ENCODE measurements around the gene PTPDC1.

PTPDC1 gene, protein sequence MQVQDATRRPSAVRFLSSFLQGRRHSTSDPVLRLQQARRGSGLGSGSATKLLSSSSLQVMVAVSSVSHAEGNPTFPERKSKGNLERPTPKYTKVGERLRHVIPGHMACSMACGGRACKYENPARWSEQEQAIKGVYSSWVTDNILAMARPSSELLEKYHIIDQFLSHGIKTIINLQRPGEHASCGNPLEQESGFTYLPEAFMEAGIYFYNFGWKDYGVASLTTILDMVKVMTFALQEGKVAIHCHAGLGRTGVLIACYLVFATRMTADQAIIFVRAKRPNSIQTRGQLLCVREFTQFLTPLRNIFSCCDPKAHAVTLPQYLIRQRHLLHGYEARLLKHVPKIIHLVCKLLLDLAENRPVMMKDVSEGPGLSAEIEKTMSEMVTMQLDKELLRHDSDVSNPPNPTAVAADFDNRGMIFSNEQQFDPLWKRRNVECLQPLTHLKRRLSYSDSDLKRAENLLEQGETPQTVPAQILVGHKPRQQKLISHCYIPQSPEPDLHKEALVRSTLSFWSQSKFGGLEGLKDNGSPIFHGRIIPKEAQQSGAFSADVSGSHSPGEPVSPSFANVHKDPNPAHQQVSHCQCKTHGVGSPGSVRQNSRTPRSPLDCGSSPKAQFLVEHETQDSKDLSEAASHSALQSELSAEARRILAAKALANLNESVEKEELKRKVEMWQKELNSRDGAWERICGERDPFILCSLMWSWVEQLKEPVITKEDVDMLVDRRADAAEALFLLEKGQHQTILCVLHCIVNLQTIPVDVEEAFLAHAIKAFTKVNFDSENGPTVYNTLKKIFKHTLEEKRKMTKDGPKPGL

DNA sequence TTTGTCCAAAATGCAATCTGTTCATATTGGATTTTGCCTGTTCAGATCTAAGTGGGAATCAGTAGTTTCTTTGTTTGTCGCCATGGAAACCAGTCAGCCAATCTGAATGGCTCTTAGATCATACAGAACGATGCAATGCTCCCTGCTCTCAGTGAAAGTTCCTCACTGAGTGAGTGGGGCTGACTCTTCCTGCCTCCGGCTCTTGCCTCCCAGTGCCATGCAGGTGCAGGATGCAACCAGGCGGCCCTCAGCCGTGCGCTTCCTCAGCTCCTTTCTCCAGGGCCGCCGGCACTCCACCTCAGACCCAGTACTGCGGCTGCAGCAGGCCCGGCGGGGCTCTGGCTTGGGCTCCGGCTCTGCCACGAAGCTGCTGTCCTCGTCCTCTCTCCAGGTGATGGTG lies at the start of gene PTPDC1:
Gene PTPDC1 (plus strand): TSS at position 151 of the 400 bp plus-strand sequence. CDS start 67 bp downstream, at position 218.
- no peak for FAIRE-seq

DNA sequence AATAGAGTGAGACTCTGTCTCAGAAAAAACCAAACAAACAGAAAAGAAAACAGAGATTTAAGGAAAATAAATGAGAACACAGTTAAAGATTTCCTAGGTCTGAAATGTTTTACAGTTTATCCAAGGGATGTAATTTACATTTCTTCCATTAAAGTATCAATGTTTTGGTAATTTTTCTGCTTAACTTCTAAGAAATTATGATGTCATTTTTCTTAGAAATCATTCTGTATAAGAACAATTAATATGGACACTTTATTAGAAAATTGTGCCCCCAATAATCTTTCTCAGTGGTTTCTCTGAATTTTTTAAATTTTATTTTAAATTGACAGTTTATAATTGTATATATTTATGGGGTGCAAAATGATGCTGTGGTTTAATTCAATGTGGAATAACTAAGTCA lies 49.8 kb upstream of the PTPDC1 start:
- FAIRE-seq, result no peak

DNA sequence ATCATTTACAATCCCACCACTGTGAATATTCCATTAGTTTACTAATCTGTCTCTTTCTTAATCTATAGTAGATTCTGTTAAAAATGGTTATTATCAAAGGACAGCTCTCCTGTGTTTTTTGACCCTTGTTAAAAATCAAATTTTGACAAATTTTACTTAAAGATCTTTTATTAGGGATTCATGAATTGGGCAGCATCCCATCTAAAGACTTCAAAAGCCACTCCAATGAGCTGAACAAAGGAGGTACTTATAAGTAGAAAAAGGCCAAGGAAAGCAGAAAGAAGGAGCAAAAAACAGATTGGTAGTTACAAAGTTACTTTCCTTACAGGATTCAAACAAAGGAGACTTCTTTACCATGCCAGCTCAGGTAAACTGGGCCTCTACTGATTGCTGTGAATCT lies 44.5 kb upstream of the PTPDC1 start:
- FAIRE-seq, result no peak

DNA sequence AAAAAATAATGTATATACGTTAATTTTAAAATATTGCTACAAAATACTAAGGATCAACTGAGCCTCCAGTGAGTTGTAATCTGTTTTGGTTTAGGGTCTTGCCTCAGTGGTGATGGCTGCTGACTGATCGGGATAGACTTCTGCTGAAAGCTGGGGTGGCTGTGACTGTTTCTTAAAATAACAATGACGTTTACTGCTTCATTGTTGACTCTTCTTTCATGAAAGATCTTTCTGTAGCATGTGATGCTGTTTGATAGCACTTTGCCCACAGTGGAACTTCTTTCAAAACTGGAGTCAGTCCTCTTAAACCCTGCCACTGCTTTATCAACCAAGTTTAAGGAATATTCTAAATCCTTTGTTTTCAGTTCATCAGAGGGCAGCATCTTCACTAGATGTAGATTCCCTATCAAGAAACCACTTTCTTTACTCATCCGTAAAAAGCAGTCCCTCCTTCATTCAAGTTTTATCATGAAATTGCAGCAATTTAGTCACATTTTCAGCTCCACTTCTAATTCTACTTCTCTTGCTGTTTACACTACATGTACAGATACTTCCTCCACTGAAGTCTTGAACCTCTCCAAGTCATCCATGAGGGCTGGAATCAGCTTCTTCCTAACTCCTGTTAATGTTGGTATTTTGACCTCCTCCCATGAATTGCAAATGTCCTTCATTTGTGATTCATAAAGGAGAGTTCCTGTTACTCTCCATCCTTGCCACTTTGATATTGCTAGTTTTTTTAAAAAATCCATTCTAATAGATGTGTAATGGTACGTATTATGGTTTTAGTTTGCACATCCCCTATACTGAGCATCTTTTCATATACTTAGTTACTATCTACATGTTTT lies 41.5 kb upstream of the PTPDC1 start:
- FAIRE-seq, result no peak

DNA sequence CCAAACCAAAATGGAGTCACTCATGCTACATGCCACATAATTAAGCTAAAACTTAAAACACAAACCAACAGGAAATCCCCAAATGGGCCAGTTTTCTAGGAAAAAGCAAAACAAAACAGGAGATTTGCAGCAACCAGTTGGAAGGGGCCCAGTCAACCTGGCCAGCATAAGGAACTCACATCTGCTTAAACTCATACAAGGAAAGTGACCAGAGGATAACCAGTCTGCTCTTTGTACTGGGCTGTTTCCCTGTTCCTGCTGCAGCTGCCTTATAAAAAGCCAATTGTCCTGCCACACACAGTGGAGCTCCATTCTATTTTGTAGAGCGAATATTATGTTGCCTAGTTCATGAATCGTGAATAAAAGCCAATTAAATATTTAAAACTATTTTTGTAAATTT lies 29.5 kb upstream of the PTPDC1 start:
- FAIRE-seq, result no peak

DNA sequence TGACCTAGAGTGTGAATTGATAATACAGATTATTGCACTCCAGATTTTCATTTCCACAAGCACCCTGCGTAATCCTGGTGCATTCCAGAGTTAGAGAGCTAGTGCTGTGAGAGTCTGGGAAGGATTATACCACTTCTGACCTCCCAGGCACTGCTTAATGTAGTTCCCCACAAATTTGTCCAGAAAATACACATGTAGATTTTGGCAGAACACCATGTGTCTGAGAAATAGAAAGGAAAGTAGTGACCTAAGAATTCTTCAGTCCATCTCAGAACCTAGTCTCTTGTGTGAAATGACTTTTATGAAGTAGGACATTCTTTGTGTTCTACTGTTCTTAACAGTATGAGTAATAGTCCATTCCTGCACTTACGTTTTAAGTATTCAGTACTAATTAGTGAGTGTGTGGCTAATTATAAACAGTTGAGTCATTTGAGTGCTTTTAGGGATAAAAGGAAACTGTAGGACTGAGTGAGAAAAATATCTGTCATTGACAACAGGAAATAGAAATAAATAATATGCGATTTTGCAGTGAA lies 27.8 kb upstream of the PTPDC1 start:
- FAIRE-seq, result no peak

DNA sequence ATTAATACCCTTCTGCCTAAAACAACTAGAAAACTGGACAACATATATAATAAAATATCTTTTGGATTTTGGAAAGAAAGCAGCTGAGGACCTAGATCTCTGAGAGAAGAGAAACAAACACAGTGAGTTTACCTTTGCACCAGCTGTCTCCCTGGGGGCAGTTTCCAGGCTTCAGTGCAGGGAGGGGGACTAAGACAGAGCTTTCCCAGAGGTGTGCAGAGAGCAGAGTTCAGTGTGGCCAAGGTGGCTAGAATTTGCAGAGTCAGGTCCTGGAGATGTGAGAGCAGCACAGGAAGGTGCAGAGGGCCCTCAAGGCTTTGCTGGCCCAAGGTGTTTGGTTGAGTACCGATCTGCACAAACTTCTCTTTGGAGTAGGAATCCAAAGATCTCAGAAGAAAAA lies 26.3 kb upstream of the PTPDC1 start:
- FAIRE-seq, result no peak

DNA sequence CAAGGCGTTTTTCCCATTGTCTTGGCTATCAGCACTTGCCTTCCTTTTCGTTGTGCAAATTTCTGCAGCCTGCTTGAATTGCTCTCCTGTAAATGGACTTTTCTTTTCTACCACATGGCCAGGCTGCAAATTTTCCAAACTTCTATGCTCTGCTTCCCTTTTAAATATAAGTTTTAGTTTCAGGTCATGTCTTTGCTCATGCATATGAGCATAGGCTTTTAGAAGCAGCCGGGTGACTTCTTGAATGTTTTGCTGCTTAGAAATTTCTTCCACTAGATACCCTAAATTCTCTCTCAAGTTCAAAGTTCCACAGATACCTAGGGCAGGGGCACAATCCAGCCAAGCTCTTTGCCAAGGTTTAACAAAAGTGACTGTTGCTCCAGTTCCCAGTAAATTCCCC lies 22.4 kb upstream of the PTPDC1 start:
- no peak for FAIRE-seq

DNA sequence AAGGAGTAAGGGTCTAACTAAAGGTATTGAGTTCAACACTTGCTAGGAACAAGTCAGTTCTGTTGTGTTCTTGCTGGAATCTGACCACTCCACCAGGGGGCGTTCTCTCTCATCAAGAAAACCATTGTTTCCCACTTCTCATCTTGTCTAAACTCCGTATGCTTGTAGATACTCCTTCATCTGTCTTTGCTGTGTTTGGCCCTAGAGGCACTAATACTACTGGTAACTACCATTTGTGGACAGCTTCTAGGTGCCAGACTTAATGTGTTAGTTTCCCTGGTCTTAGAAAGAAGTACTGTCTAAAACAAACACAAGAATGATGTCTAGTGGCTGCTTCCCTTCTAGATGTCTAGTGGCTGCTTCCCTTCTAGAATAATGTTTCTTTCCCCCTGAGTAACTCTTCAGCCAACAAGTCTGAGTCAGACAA lies 18.7 kb upstream of the PTPDC1 start:
- peak; percentile 73 for FAIRE-seq

DNA sequence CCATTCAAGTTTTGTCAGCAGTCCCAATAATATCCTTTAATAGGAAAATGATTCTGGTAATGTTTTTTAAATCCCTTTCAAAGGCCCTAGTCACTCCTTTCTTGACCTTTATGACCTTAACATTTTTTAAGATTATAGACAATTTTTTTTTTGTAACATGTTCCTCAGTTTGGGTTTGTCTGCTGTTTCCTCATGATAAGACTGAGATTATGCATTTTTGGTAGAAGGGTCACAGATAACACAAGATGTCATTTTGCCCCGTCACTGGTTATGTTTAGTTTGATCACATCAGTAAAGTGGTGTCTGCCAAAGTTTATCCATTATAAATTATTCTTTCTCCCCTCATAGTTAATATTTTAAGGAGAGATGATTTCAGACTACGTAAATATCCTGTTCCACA lies 16.0 kb upstream of the PTPDC1 start:
- FAIRE-seq, result no peak

DNA sequence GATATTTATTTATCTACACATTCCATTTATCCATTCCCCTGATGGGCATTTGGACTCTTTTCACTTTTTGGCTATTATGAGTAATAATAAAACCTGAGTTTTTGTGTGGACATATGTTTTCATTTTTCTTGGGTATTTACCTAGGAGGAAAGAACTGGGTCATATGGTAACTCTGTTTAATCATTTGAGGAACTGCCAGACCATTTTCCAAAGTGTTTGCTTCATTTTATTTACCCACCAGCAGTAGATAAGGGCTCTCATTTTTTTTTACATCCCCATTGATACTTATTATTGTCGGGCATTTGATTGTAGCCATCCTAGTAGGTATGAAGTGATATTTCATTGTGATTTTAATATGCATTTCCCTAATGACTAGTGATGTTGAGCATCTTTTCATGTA lies 7.7 kb upstream of the PTPDC1 start:
- no peak for FAIRE-seq

DNA sequence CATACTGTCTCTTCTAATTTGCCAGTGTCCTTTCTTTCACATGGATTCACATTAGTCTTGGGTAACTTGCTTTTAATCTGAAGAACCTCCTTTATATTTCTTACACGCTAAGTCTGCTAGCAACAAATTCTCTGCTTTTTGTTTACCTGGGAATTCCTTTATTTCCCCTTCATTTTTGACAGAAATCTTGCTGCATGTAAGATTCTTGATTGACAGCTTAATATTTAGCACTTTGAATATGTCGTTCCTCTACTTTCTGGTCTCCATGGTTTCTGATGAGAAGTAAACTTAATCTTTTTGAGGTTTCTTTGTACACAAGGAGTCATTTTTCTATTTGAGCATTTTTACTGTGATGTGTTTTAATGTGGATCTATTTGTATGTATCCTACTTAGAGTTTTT lies 6.2 kb upstream of the PTPDC1 start:
- no peak for FAIRE-seq

DNA sequence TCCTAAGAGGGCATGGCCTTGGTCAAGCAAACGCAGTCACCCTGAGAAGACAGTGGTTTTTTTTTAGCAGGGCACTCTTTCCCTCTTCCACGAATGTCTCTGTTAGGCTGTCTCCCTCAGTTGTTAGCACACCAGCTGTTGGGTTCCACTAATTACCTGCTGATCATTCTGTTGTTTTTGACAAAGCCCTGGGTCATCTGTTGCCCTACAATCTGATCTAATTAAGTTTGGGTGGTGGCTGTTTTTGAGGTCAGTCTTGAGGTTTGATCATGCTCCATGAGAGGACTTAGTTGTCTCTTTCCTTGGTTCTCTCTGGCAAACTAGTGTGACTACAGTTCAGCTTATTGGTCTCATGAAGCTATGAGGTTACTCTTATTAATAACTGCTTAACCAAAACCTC lies 5.0 kb upstream of the PTPDC1 start:
- FAIRE-seq, result no peak

DNA sequence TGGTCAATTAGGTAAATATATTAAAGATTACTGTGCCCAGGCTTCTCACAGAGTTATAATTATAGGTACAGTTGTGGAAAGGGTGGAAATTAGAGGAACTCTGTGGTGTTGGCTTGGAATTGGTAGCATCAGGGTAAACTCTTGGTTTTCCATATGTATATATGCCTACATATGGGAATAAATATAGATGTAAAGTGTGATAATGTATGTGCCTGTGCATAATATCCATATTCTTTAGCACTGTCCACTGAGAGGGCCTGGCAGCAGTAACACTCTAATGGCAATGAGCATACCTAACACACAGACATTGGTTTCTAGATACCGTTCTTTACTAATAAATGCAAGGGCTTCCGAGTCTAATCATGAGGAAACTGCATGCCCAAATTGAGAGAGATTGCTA lies 4.0 kb upstream of the PTPDC1 start:
- no peak for FAIRE-seq

DNA sequence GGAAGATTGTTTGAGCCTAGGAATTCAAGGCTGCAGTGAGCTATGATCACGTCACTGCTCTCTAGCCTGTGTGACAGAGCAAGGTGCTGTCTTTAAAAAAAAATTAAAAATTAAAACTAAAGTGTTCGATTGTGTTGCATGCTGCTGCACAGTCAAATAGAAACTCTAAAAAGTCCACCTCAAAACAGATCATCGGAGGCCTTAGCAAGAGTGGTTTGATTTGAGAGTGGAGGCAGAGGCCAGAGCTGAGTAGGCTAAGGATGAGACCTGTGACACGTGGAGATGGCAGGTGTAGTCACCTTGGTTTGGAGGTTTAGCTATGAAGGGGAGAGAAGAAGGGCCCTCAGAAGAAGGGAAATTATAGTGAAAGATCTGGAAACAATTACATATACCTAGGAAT lies 2.8 kb upstream of the PTPDC1 start:
- FAIRE-seq, result no peak

DNA sequence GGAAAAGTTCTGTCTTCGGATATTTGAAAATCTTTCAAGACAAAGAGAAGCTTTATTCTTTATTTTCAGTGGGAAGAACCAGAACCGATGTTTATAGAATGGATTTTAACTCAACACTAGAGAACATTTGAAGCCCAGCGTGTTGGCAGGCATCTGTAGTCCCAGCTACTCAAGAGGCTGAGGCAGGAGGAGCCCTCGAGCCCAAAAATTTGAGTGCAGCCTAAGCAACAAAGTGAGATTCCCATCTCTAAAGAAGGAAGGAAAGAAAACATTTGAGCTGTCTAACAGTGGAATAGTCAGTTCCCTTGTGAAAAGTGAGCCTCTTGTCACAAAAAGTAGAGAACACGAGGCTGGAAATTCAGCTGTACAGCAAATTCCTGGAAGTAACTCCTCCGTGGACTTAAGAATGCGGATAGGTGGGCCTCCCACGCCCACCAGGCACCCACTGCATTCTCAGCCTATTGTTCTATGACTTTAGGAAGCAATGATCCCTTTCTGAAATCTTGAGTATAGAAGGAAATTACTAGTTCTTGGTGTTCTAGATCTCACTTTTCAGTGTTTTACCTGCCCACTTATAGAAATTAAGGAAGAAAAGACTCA lies 2.3 kb upstream of the PTPDC1 start:
- no peak for FAIRE-seq

DNA sequence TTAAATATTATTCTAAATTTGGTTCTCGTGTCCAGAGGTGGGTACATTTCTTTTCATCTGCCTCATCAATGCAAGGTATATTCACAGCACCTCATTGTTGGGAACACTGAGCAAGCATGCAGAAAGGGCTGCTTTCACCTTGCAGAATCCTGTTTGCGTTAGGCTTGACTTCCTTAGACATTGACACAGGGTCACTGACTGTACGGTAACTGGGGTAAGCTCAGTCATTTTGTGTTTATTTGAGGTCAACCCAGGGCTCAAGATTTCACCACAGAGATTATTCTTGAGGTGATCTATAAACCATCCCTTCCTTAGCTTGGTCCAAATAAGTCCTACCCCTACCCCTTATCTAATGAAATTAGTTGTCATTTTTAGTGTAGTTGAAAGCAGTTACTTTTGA lies 1.7 kb upstream of the PTPDC1 start:
- FAIRE-seq, result no peak

DNA sequence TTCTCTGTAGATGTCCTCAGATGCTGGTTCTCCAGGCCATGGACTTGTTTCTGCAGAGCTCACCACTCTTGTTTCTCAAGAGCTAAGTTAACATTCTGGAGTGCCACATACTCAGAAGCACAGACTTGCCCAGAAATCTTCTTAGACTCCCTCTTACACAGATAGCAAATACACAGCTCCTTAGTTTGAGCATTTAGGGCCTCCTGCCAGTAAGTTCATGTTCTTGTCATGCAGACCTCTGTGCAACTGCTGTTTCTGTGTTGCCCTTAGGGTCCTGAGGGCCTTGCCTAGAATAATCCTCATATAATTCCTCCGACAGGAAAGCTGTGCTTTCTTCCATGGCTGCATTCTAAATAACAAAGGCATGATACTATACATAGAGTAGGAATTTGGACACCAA lies 1.3 kb upstream of the PTPDC1 start:
- FAIRE-seq, result no peak

DNA sequence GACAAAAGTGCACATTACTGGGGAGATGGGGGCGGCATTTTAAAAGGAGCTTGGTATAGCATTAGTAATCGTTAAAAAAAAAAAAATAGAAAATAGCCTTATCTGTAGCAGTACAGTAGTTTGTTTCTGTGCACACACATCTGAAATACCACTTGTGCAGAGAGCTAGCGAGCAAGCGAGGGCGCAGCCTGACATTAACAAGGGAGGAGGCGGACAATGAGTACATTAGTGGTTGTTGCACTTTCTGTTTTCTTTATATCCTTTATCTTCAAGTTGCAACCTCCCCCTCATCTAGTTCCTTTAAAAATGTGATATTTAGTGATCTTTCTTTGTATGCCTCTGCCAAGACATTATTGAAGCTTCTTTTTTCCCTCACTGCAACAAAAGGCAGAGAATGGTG lies 880 bp upstream of the PTPDC1 start:
- no peak for FAIRE-seq

DNA sequence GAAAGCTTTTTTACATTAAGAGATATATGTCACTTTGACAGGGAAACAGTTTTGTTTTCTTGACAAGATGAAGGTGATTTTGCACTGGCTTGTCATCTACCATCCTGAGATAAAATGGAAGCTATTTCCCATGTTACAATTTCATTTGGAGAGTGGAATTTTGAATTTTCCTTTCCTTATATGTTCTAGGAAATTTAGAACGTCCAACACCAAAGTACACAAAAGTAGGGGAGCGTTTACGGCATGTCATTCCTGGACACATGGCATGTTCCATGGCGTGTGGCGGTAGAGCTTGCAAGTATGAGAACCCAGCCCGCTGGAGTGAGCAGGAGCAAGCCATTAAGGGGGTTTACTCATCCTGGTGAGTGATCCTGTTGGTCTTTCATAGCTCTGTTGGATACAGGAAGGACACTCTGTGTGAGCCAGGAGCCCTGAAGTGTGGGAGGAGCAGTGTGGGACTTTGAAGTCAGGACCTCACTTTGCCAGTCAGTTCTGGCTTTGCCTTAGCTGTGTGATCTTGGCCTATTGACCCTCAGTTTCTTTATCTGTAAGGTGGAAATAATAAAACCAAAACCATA lies 887 bp downstream of the PTPDC1 start:
- no peak for FAIRE-seq

DNA sequence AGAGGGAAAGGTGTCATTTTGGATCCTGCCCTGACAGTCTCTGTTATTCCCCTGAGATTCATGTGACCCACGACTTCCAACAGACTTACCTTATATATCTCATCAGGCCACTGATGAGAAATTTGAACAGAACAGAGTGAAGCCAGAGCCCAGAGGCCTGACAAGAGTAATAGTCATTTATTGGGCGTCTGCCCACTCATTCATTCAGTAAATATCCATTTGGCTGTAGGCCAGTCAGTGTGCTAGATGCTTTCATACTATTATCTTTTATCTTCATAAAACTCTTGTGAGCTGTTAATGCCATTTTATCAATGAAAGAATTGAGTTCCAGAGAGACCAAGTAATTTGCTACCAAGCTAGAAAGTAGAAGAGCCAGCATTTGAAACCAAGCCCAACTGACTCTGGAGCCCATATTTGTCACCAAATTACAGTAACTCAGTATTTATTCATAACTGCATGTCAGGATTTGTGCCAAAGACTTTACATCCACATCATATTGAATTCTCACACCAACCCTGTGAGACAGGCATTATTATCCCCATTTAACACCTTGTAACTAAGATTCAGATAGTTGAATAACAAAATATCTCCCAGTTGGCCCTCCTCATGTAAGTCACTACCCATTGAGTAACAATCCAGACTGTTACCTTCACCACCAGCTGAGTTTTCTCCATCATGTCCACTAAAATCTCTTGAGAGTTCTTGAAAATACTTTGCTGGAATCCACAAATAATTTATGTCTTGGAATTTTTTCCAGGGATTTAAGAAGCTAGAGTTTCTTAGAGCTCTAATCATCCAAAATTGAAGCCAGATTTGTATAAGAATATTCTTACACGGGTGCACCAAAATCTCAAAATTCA lies 2.5 kb downstream of the PTPDC1 start:
- FAIRE-seq, result no peak
